GM12892 (cell line): ENCODE data around the gene FBLN7.

Source experiments
- POLR2A ChIP-seq: IDR thresholded peaks from 2 replicates; pipeline ENCODE4 v1.6.1; 2011; ENCODE audit warnings: low read depth, low read length, control low read depth
- TAF1 ChIP-seq: IDR thresholded peaks from 2 replicates; pipeline ENCODE4 v1.6.1; 2011; ENCODE audit warnings: low read depth, mild to moderate bottlenecking, control low read depth, low read length, borderline replicate concordance

- TF ChIP-seq POLR2A (no peak), TAF1 (no peak)
Observed at GRCh38 chr2:112129060-112129459, 9.1 kb upstream of the FBLN7 start.
